Measurements from ENCODE around the gene CACNA2D3.
A peak's percentile ranks its signal among the peaks of the same experiment; 100 is the strongest.

CACNA2D3 gene

DNA sequence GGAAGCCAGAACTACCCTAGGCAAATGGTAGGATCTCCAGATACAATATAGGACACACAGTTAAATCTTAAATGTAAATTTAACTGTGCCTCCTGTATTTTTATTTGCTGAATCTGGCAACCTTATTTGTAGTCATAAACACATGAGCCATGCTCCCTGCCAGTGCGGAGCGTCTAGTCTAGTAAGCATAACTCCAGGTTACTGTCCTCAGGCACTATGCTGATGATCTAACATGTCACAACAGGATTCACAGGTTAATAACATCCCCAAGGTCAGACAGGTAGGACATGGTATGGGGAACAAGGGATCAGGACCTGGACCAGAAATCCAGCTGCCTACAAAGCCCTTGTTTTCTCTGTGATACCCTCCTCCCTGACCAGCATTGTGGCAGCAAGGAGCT, 305.1 kb downstream of the CACNA2D3 start:
- no peak for TF ChIP-seq ZFX (IDR thresholded peaks at IDR 0.05; ENCODE audit: borderline replicate concordance)
- TF ChIP-seq, protein P1, sequence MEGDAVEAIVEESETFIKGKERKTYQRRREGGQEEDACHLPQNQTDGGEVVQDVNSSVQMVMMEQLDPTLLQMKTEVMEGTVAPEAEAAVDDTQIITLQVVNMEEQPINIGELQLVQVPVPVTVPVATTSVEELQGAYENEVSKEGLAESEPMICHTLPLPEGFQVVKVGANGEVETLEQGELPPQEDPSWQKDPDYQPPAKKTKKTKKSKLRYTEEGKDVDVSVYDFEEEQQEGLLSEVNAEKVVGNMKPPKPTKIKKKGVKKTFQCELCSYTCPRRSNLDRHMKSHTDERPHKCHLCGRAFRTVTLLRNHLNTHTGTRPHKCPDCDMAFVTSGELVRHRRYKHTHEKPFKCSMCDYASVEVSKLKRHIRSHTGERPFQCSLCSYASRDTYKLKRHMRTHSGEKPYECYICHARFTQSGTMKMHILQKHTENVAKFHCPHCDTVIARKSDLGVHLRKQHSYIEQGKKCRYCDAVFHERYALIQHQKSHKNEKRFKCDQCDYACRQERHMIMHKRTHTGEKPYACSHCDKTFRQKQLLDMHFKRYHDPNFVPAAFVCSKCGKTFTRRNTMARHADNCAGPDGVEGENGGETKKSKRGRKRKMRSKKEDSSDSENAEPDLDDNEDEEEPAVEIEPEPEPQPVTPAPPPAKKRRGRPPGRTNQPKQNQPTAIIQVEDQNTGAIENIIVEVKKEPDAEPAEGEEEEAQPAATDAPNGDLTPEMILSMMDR (IDR thresholded peaks at IDR 0.05): no peak
- no peak overlapping the region for H3K27ac ChIP-seq

DNA sequence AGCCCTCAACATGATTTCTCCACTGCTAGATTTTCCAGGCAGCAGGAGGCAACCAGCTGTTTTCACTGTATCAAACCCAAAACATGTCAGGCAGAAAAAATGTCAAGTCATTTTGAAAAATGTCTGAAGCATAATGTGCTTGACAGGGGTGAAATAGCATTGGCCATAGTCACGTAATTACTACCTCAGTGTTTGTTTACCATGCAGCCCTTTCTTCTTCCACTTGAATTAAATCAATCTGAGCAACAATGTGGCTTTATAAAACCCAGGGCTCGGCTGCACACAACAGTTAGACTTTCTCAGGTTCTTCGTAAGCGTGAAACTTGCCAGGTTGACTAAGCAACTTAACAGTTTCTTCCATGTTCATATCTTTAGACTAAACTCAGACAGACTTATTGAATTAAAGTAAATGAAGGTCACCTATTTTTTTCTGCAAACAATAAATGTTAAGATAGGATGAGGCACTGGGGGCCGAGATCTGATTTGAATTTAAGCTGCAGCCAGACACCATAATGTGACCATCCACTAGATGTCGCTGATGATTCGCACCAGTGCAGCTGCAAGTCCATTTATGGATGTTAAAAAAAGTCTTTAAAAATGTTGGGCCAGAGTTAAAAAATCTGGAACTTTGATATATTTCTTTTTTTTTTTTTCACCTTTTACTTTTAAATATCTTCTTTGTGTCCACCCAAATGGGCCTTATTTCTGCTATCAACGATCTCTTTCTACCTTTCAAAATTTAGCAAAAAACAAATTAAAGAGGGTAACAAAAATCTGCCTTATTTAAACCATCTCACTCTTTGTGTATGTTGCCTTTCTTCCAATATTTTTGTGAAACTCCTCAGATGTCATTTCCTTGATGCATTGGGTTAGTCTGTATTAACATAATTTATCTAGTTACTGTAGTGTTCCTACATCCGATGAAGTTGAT, 305.9 kb downstream of the CACNA2D3 start:
- H3K27ac ChIP-seq: no peak overlapping the region
- TF ChIP-seq ZFX (IDR thresholded peaks at IDR 0.05; ENCODE audit: borderline replicate concordance): no peak
- TF ChIP-seq, protein P1 (IDR thresholded peaks at IDR 0.05): peak; percentile 95

DNA sequence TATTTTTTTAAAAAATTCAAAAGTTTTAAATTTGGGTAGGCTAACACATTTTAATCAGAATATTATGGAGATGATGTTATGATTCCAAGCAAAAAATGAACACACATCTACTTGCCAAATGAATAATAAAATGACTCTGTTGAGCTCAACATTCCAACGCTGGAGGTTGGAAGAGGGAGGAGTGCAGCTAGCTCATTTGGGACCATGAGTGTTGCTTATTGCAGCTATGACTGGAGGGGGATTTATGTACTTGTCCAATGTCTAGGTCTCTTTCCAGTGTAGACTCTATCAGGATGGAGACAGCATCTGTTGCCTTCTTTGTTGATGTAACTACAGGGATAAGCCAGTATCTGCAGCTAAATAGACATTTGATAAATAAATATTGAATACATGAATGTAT, 310.6 kb downstream of the CACNA2D3 start:
- H3K27ac ChIP-seq: no peak overlapping the region
- no peak for TF ChIP-seq ZFX (IDR thresholded peaks at IDR 0.05; ENCODE audit: borderline replicate concordance)
- TF ChIP-seq, protein P1 (IDR thresholded peaks at IDR 0.05): no peak

DNA sequence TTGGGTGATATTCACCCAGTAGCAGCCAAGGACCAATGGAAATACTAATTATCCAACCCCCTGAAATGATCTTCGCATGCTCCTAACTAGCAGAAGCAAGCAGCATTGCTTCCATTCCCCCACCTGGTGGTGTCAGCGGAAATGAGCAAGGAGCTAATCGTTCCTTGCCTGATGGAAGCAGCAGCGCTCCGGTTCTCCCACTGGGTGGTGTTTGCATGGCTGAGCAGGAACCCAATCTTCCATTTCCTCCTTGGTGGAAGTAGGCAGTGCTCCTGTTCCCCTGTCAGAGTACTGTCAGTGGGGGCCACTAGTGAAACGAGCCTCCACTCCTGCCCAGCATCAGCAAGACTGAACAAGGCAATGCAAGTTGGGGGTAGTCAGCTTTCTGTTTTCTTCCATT, 311.5 kb downstream of the CACNA2D3 start:
- no peak for TF ChIP-seq ZFX (IDR thresholded peaks at IDR 0.05; ENCODE audit: borderline replicate concordance)
- TF ChIP-seq, protein P1 (IDR thresholded peaks at IDR 0.05): peak; percentile 46
- H3K27ac ChIP-seq: no peak overlapping the region

DNA sequence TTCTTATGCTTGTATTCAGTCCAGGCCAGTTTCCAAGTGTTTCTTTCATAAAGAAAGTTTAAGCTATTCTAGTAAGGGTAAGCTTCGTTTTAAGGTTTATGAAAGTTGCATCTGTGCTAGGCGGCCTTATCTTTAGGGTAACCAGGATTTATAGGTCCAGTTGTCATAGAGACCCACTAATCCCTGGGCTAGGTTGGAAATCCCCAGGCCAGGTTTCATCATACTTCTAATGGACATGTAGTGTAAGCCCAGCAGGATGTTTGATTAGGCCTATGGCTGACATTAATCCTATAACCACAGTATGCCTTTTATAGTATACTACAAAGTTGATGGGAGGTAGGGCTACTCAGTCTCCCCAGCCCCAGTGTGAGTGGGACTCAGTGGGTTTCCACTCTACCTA, 312.4 kb downstream of the CACNA2D3 start:
- TF ChIP-seq, protein P1 (IDR thresholded peaks at IDR 0.05): no peak
- no peak for TF ChIP-seq ZFX (IDR thresholded peaks at IDR 0.05; ENCODE audit: borderline replicate concordance)
- no peak overlapping the region for H3K27ac ChIP-seq

DNA sequence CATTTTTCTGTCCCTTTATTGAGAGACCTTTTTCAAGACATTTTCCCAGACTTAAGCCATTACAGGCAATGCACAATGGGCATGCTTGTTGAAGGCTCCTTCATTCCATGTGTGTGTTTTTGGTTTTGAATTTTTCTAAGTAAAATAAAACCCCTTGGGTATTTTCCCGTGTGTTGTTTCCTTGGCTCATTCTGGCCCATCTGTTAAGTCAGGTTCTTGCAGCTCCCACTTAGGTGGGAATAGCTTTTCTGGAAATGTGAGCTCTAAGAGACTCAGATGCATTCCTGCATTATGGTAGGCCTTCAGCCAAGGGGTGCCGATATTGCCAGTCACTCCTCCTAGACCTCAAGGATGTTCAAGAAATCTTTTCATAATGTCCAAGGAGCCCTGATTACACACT, 314.9 kb downstream of the CACNA2D3 start:
- TF ChIP-seq ZFX (IDR thresholded peaks at IDR 0.05; ENCODE audit: borderline replicate concordance): no peak
- TF ChIP-seq, protein P1 (IDR thresholded peaks at IDR 0.05): no peak
- no peak overlapping the region for H3K27ac ChIP-seq

DNA sequence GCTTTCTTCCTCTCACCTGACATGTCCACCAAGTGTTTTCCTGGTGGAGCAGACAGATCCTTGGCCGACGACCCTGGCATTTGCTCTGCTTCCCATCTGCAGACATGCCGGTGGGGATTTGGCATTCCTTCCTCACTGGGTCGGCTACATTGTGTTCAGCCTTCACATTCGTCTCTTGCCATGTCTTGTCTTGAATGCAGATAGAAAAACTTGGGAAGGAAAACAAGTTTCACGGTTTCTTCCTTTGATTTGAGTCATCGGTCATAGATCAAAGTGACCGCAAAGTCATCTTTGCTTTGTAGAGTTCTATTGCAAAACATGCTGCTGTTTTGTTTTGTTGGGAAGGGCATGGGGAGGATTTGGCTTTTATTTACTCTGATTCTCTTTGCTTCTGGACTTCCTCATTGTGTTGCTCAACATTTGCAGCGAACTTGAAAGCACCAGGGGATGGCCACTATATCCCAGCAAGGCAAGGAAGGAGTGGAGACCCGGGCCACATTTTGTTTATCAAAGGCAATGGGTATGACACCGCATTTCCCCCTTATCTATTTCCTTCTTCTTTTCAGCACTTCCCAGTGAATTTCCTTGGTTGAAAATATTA, 321.3 kb downstream of the CACNA2D3 start:
- TF ChIP-seq, protein P1 (IDR thresholded peaks at IDR 0.05): no peak
- TF ChIP-seq ZFX (IDR thresholded peaks at IDR 0.05; ENCODE audit: borderline replicate concordance): no peak
- no peak overlapping the region for H3K27ac ChIP-seq
